Measurements from ENCODE around the gene ANXA5. TPM values are rescaled to one million over a fixed set of nuclear protein-coding genes. Genes with fewer than 3 reads are reported as not detected.

ANXA5 gene
- total and polyA plus RNA-seq, 9 of the 15 experiments (the other 6 are each of a cell fraction or from before 2014, with no cell fraction given) = 49.9 to 131 (median 84.5) TPM

- TF ChIP-seq VEZF1 (CRISPR knock-in tag; IDR thresholded peaks at IDR 0.05) (0 out of 2 replicates have a peak, but pooled peaks have one; percentile 17), ELF1 (tag; IDR thresholded peaks at IDR 0.05) (peak; percentile 17; the same call in 1 of the 2 replicates), L3MBTL2 (IDR thresholded peaks at IDR 0.05) (peak; percentile 45), ZNF449 (CRISPR knock-in tag; IDR thresholded peaks at IDR 0.05) (no peak), ATF3 (IDR thresholded peaks at IDR 0.05) (peak; percentile 24; the same call in 1 of the 2 replicates), ATF3 (CRISPR knock-in tag; conservative IDR thresholded peaks at IDR 0.05) (no peak; the same call in 1 of the 2 replicates), ARID4B (CRISPR knock-in tag; IDR thresholded peaks at IDR 0.05) (0 out of 2 replicates have a peak, but pooled peaks have one; percentile 48), TCF3 (CRISPR knock-in tag; IDR thresholded peaks at IDR 0.05) (no peak), USF1 (CRISPR knock-in tag; IDR thresholded peaks at IDR 0.05) (0 out of 2 replicates have a peak, but pooled peaks have one; percentile 23), CREB3L1 (IDR thresholded peaks at IDR 0.05; ENCODE audit: borderline replicate concordance, low read depth) (peak; percentile 87; the same call in 1 of the 2 replicates), ETV1 (tag; conservative IDR thresholded peaks at IDR 0.05; ENCODE audit: low read depth) (peak; percentile 66), RAD21 (CRISPR knock-in tag; conservative IDR thresholded peaks at IDR 0.05 in 1 of 2, IDR thresholded peaks at IDR 0.05 in 1 of 2) (no peak), NFRKB (IDR thresholded peaks at IDR 0.05; ENCODE audit: low read depth) (0 out of 2 replicates have a peak, but pooled peaks have one; percentile 42), SMAD1 (IDR thresholded peaks at IDR 0.05; ENCODE audit: low read depth, low read length, partially characterized antibody) (no peak), SMARCE1 (IDR thresholded peaks at IDR 0.05) (0 out of 2 replicates have a peak, but pooled peaks have one; percentile 21)
Observed at GRCh38 chr4:121696170-121696580, 605 bp downstream of the ANXA5 start (continued).
